HCT116 (cell line): ENCODE results near the gene MANSC4.

Source experiments
- CBX3 ChIP-seq: IDR thresholded peaks from 2 replicates; pipeline ENCODE4 v1.6.1; 2012; ENCODE audit warnings: low read depth
- CEBPB ChIP-seq: IDR thresholded peaks from 2 replicates; pipeline ENCODE4 v1.6.1; 2012; ENCODE audit warnings: low read depth
- EZH2 ChIP-seq: fragments of 200-600 bp; sonication (generic); IDR thresholded peaks from 2 replicates; pipeline ENCODE4 v1.6.1; 2017; ENCODE audit warnings: antibody characterized with exemption, mixed run types
- POLR2A ChIP-seq: IDR thresholded peaks from 2 replicates; pipeline ENCODE4 v1.7.0; 2011; ENCODE audit warnings: borderline replicate concordance; ENCODE audit not compliant: insufficient read depth, insufficient read length; ENCODE audit errors: extremely low read depth
- POLR2AphosphoS5 ChIP-seq: IDR thresholded peaks from 2 replicates; pipeline ENCODE4 v1.6.1; 2011; ENCODE audit warnings: mild to moderate bottlenecking, low read depth, low read length, moderate library complexity
- SIN3A ChIP-seq: IDR thresholded peaks from 2 replicates; pipeline ENCODE4 v1.6.1; 2012; ENCODE audit warnings: low read depth
- SP1 ChIP-seq: IDR thresholded peaks from 2 replicates; pipeline ENCODE4 v1.6.1; 2012; ENCODE audit warnings: low read depth
- YY1 ChIP-seq: IDR thresholded peaks from 2 replicates; pipeline ENCODE4 v1.6.1; 2011; ENCODE audit warnings: low read length, low read depth, moderate library complexity, mild to moderate bottlenecking; ENCODE audit not compliant: insufficient replicate concordance; ENCODE audit errors: extremely low read depth
- ZNF274 ChIP-seq: fragments of 200-500 bp; sonication (Bioruptor generic); IDR thresholded peaks from 2 replicates; pipeline ENCODE4 v1.6.1; 2014; ENCODE audit warnings: mild to moderate bottlenecking, low read depth, low read length, inconsistent platforms
- TF ChIP-seq, protein P1 (sequence below): IDR thresholded peaks from 2 replicates; pipeline ENCODE4 v1.6.1; 2012; ENCODE audit warnings: low read depth
- TF ChIP-seq, protein P2 (sequence below), 3 experiments: fragments of 200-600 bp in 1 of 3; sonication (generic) in 1 of 3; IDR thresholded peaks in 2 of 3; conservative IDR thresholded peaks in 1 of 3; 2 replicates each; pipeline ENCODE4 v1.5.1; 2012 to 2017; ENCODE audit warnings: low read depth in 2 of 3, low read length in 2 of 3, antibody characterized with exemption in 1 of 3, borderline replicate concordance in 1 of 3, control low read depth in 1 of 3, mild to moderate bottlenecking in 1 of 3, mixed read lengths in 1 of 3, mixed run types in 1 of 3, moderate library complexity in 1 of 3; ENCODE audit not compliant: insufficient read depth in 1 of 3
- TF ChIP-seq, protein P3 (sequence below): IDR thresholded peaks from 2 replicates; pipeline ENCODE4 v1.6.1; 2012

DNA sequence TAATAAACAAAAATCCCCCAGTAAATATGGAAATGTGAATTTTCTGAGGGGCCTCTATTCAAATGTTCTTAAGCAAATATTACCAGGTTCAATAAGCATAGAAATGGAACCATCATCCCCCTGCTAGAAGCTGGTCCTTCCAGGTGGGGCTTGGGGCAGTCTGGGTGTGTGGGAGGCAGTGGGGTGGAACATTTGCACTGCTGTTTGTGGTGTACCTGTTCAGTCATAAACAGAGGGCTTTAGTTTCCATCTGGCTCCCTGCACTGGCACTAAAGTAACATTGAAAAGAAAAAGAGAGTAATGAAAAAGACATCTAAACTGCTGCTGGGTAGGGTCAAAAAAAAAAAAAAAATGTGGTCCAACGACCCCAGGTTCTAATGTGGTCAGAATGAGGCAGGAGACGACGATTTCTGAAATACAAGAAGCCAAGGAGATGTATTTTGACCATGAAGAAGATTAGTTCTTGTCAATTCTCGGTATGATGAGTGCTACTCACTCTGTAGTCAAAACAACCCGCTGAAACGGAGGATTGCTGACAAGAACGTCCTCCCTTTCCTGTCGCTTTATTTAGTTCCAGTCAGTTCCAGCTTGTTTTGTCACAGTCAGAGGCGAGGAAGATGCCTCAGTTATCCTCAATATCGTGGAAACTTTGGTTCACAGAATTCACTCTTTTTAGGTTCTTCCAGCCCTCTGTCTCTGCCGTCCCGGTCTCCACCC is 44.2 kb upstream of the MANSC4 start:
- TF ChIP-seq SP1 (no peak), POLR2A (no peak), POLR2AphosphoS5 (no peak), ZNF274 (no peak), EZH2 (no peak), SIN3A (no peak), CEBPB (no peak), YY1 (no peak), CBX3 (no peak)
- TF ChIP-seq, protein P1, sequence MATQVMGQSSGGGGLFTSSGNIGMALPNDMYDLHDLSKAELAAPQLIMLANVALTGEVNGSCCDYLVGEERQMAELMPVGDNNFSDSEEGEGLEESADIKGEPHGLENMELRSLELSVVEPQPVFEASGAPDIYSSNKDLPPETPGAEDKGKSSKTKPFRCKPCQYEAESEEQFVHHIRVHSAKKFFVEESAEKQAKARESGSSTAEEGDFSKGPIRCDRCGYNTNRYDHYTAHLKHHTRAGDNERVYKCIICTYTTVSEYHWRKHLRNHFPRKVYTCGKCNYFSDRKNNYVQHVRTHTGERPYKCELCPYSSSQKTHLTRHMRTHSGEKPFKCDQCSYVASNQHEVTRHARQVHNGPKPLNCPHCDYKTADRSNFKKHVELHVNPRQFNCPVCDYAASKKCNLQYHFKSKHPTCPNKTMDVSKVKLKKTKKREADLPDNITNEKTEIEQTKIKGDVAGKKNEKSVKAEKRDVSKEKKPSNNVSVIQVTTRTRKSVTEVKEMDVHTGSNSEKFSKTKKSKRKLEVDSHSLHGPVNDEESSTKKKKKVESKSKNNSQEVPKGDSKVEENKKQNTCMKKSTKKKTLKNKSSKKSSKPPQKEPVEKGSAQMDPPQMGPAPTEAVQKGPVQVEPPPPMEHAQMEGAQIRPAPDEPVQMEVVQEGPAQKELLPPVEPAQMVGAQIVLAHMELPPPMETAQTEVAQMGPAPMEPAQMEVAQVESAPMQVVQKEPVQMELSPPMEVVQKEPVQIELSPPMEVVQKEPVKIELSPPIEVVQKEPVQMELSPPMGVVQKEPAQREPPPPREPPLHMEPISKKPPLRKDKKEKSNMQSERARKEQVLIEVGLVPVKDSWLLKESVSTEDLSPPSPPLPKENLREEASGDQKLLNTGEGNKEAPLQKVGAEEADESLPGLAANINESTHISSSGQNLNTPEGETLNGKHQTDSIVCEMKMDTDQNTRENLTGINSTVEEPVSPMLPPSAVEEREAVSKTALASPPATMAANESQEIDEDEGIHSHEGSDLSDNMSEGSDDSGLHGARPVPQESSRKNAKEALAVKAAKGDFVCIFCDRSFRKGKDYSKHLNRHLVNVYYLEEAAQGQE = no peak
- TF ChIP-seq, protein P2, sequence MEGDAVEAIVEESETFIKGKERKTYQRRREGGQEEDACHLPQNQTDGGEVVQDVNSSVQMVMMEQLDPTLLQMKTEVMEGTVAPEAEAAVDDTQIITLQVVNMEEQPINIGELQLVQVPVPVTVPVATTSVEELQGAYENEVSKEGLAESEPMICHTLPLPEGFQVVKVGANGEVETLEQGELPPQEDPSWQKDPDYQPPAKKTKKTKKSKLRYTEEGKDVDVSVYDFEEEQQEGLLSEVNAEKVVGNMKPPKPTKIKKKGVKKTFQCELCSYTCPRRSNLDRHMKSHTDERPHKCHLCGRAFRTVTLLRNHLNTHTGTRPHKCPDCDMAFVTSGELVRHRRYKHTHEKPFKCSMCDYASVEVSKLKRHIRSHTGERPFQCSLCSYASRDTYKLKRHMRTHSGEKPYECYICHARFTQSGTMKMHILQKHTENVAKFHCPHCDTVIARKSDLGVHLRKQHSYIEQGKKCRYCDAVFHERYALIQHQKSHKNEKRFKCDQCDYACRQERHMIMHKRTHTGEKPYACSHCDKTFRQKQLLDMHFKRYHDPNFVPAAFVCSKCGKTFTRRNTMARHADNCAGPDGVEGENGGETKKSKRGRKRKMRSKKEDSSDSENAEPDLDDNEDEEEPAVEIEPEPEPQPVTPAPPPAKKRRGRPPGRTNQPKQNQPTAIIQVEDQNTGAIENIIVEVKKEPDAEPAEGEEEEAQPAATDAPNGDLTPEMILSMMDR (IDR thresholded peaks at IDR 0.05 in 2 of 3, conservative IDR thresholded peaks at IDR 0.05 in 1 of 3; ENCODE audit: borderline replicate concordance in 1 of 3, insufficient read depth in 1 of 3, low read depth in 2 of 3, low read length in 2 of 3) = no peak
- TF ChIP-seq, protein P3, sequence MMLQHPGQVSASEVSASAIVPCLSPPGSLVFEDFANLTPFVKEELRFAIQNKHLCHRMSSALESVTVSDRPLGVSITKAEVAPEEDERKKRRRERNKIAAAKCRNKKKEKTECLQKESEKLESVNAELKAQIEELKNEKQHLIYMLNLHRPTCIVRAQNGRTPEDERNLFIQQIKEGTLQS = no peak
